ENCODE data around the gene ACOT7. TPM values are rescaled to one million over a fixed set of nuclear protein-coding genes. Genes with fewer than 3 reads are reported as not detected.

Gene ACOT7
- total RNA-seq, 1 experiment from 2014 or later = 165 TPM

GRCh38 chr1:6243993-6244392 lies 149.6 kb downstream of the ACOT7 start, which contains the start of gene HES3:
HES3 (plus strand) TSS chr1:6244179; CDS start chr1:6244366, 187 bp downstream.
- Histone ChIP-seq H4K20me1 (ENCODE audit: low read length) (no peaks in the 10 kb centered on the region), H3K79me2 (ENCODE audit: low read length) (no peaks in the 10 kb centered on the region), H3K4me1 (ENCODE audit: insufficient read depth, low read length) (peaks cover 21% of the 10 kb centered on the region), H3K36me3 (ENCODE audit: low read depth, low read length) (no peaks in the 10 kb centered on the region), H3K9ac (ENCODE audit: low read length) (no peak within 1 kb of the TSS), H3K9me3 (ENCODE audit: low read length) (no peaks in the 10 kb centered on the region), H3K4me2 (ENCODE audit: low read length) (peak within 1 kb of the TSS; percentile 79; the same call in 1 of the 2 replicates), H3K27me3 (ENCODE audit: low read length) (peaks cover 23% of the 10 kb centered on the region), H3F3A (ENCODE audit: low read length, unreplicated experiment) (no peaks in the 10 kb centered on the region), H3K4me3 (ENCODE audit: low read length) (no peak within 1 kb of the TSS), H3K27ac (ENCODE audit: low read length) (no peak within 1 kb of the TSS), H2AFZ (ENCODE audit: low read length) (no peak within 1 kb of the TSS), H3K9me2 (replicated peaks; ENCODE audit: low read length) (no peaks in the 10 kb centered on the region)
- DNase-seq (no peak), ATAC-seq (no peak)
- POLR2A ChIA-PET (ENCODE audit: unreplicated experiment) = no interaction called here
- BruUV-seq (replicated peaks) = no TSS peak
- intact Hi-C loops (cut with micrococcal nuclease) = no loop called here
- CTCF ChIA-PET = interaction anchor here (1.2 to 3.6 kb wide), 2 partner anchors 39 to 139 kb away, joined by 6 to 42 read pairs; no protein-coding TSS in a partner anchor
- TF ChIP-seq CTCF (conservative IDR thresholded peaks at IDR 0.05; ENCODE audit: low read depth, low read length) (no peak), EZH2 (IDR thresholded peaks at IDR 0.05; ENCODE audit: low read length, unreplicated experiment) (no peak), EZH2phosphoT487 (IDR thresholded peaks at IDR 0.05; ENCODE audit: borderline replicate concordance, low read length) (no peak)

- H3K4me1 ChIP-seq (ENCODE audit: insufficient read depth, low read length) = peaks cover 21% of the 10 kb centered on the region
- H3K79me2 ChIP-seq (ENCODE audit: low read length) = no peaks in the 10 kb centered on the region
- intact Hi-C loops (cut with micrococcal nuclease) = no loop called here
- no peak overlapping the region for H3K4me3 ChIP-seq (ENCODE audit: low read length)
- H3K9me3 ChIP-seq (ENCODE audit: low read length) = no peaks in the 10 kb centered on the region
- ChIA-PET CTCF (no interaction called here), POLR2A (ENCODE audit: unreplicated experiment) (interaction anchor here (0.6 kb wide), 1 partner anchor 19 kb away, joined by 3 read pairs; no protein-coding TSS in a partner anchor)
- no peak overlapping the region for H3K9ac ChIP-seq (ENCODE audit: low read length)
- peaks cover 23% of the 10 kb centered on the region for H3K27me3 ChIP-seq (ENCODE audit: low read length)
- no peaks in the 10 kb centered on the region for H4K20me1 ChIP-seq (ENCODE audit: low read length)
- no peaks in the 10 kb centered on the region for H3K36me3 ChIP-seq (ENCODE audit: low read depth, low read length)
- no peak for ATAC-seq
- H3K9me2 ChIP-seq (replicated peaks; ENCODE audit: low read length) = no peaks in the 10 kb centered on the region
- no TSS peak for BruUV-seq (replicated peaks)
- no peak overlapping the region for H2AFZ ChIP-seq (ENCODE audit: low read length)
- no peaks in the 10 kb centered on the region for H3F3A ChIP-seq (ENCODE audit: low read length, unreplicated experiment)
- no peak for TF ChIP-seq EZH2 (IDR thresholded peaks at IDR 0.05; ENCODE audit: low read length, unreplicated experiment)
- TF ChIP-seq EZH2phosphoT487 (IDR thresholded peaks at IDR 0.05; ENCODE audit: borderline replicate concordance, low read length) = no peak
- no peak for TF ChIP-seq CTCF (conservative IDR thresholded peaks at IDR 0.05; ENCODE audit: low read depth, low read length)
- DNase-seq = no peak
- H3K27ac ChIP-seq (ENCODE audit: low read length) = no peak overlapping the region
- no peak overlapping the region for H3K4me2 ChIP-seq (ENCODE audit: low read length)
These were observed 150.3 kb downstream of the ACOT7 start for GRCh38 chr1:6243053-6243834.

Measured in PC-3 (cell line).